HG03175 (cell line): Measurements from ENCODE around the gene LTBP2.

Source experiments
- ATAC-seq: cut with Tn5 transposase; IDR thresholded peaks from one replicate; pipeline ENCODE4 v1.9.1; 2021; ENCODE audit warnings: mild to moderate bottlenecking, moderate library complexity; ENCODE audit not compliant: unreplicated experiment

Gene LTBP2

DNA sequence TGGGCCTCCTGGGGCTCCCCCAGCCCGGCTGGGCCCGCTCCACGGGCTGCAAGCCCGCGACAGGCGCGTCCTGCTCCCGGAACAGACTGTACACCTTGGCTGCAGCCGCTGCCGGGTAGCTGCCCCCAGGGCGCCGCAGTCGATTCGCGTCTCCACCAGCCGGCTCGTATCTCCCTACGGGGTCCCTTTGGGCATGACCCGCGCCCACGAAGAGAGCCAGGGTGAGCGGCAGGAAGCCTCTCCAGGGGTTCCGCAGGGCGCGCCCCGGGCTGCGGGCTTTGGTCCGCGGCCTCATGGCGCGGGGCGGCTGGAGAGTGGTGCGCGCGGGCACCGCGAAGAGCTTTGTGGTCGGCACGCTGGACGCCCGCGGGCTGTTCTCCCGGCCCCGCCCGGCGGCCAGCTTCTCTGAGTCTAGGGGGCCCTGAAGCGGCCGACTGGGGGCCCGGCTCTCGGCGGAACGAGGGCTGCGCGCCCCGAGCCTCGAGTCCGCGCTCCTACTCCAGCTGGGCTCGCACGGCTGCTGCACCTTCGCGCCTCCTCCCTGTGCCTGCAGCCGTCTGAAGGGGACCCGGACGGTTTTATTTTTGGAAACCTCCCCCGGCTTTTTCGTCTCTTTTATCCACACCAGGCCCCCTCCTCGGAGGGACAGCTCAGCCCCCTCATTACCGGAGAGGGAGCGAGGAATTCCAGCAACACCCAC, at the start of gene LTBP2:
TSS of gene LTBP2 (minus strand) at position 588 of the 700 bp plus-strand sequence. CDS start at position 295, 293 bp downstream.
- no peak for ATAC-seq

DNA sequence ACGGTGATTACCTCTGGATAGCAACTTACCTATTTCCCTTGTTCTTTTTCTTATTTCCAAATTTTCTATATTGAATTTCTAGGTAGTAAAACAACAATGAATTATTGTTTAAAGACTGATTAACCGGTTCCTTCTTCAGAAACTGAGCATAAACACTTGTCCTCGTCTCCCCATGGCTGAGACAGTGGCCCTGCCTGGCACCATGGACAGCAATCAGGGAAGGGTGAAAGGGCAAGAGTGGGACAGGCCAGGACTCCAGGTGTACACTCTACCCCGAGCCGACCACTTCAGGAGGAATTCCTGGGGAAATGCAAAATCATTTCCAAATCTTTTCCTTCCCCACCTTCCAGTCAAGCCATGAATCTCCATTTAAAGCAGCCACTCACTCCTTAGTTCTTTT, 48.8 kb upstream of the LTBP2 start:
- ATAC-seq = no peak

GRCh38 chr14:74660167-74660566, 48.1 kb upstream of the LTBP2 start:
- no peak for ATAC-seq

- ATAC-seq = no peak
These were observed 46.6 kb upstream of the LTBP2 start for GRCh38 chr14:74658535-74659131.

DNA sequence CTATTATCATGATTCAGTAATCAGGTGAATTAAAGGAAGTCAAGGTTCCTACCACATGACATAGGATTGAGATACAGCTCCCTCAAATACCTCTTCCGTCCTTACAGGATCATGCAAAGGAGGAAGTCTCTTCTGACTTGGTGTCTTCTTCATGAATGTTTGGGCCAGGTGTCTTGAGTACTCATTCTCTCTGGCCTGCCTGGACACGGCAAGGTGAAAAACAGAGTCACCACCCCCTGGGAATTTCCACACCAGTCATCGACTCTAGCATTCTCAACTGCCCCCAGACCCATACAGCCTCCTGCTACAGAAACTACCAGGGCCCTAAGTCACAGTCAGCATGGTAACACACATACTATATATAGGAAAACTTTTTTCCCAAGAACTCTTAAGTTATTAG, 44.9 kb upstream of the LTBP2 start:
- ATAC-seq = no peak

- ATAC-seq = no peak
These were observed 43.8 kb upstream of the LTBP2 start for GRCh38 chr14:74655599-74656395.

DNA sequence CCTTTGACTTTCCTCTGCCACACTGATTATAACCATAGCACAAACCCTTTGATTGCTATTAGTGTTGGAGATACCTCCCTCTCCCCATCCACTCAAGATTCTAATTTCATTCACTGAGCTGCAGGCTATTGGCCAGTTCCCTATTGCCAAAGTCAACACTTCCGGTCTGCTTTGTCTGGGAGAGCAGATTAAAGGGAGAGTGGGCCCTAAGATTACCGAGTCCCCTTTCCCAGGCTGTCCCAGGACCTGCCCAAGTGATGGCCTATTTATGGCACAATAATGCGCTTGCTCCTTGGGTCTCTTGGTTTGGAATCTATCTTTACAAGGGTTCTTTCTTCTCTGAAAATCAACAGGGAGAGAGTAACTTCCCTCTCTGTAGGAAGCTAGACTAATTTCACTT, 42.9 kb upstream of the LTBP2 start:
- no peak for ATAC-seq

DNA sequence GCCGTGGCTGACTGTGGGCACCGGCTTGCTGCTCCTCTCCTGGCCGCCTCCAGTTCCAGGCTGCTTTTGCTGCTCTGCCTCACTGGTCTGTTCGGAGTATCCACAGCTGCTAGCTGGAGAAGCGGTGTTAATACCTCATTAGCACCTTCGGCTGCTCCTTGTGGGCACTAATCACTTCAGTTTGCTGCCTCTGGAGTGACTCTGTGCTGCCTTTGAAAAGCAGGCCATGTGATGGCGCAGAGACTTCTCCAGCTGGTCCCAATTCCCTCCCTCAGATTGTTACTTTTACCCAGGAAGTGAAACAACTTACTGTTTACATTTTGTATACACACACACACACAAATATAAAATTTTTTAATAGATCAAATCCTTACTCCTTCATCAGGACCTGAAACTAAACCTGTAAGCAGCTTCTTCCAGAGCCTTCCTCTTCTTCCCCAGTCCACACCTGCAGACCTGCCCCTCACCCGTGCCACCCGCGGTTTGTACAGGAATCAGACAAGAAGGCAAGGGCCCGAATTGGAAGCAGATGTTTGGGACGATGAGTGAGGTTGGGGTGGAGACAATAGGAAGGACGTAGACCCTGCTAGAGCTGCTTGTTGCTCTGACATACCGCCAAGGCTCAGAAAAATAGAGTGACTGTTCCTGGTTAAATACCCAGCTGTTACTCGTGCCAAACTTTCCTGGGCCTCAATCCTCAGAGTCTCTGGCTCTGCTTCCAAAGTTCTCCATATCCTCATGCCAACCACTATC, 41.5 kb upstream of the LTBP2 start:
- no peak for ATAC-seq

- ATAC-seq = no peak
These were observed 40.5 kb upstream of the LTBP2 start for GRCh38 chr14:74652541-74652940.

DNA sequence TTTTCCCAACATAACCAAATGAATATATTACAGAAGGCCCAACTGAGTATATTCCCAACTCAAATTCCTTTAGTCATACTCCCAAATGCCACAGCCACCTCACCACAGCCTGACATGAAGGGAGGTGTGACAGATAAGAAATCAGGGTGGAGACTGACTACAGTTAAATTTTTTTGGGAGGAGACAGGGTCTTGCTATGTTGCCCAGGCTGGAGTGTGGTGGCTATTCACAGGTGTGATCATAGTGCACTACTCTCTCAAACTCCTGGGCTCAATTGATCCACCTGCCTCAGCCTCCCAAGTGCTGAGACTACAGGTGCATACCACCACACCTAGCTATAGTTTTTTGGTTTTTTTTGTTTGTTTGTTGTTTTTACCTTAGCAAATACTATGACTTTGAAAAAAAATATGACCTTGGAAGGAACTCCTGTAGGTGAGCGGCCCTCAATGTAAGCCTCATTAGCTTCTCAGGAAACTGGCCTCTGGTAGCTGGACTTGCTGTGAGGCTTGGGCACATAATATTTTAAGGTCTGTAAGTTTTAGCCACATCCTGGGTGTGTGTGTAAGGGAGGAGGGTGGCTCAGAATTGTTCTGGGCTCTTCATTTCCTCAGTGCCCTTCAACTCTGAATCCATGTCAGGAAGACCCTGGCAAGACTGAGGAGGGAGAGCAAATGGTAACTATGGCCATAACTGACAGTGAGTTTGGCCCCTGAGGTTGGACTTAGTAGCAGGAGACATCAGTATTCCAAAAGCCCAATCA, 39.1 kb upstream of the LTBP2 start:
- ATAC-seq = no peak

DNA sequence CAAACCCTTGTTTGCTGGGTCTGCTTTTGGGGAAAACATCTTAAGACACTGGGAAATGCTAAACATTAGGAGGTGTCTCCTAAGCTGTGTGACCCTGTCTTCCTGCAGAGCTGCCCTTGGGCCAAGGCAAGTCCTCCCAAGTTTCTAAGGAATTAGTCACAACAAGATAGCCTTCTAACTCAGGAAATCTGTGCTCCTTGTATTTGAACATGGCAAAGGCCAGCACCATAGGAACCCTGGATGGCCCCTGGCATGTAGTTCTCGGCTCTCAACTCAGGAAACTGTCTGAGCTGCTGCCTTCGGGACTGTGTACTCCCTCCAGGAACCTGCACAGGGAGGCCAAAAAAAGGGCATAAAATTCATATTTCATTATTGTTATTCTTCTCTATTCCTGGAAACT, 37.6 kb upstream of the LTBP2 start:
- ATAC-seq = no peak

DNA sequence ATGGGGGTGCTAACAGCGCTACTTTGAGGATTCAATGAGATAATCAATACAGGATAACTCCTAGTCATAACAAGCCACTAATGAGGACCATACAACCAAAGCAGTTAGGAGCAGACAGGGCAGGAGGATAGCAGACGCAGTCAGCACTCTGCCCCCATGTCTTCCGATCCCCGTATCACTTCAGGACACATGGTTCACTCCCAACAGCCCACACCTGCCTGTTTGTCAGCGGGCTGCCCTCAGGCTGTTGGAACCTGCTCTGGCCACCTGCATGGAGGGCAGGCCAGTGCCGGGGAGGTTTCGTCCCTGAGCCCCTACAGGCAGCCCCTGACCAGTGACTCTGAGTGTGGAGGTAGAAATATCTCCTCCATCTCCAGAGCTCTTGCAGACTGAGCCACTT, 37.1 kb upstream of the LTBP2 start:
- no peak for ATAC-seq

DNA sequence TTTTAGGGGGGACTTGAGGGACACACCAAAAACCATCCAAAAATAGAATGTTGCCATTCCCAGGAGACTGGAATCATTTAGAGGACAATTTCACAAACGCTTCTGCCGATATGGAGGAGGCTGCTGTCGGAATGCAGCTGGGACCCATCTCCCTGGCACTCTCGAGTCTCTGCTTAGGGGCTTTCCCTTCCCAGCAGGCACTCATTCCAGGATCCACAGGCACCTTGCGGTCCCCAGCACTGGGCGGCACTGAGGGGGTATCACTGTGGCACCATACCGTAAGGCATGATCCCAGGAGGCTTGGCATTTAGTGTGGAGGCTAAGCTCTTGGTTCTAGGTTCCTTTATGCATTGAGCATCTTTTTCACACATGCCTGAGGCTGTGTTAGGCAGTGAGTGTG, 36.6 kb upstream of the LTBP2 start:
- ATAC-seq = no peak

DNA sequence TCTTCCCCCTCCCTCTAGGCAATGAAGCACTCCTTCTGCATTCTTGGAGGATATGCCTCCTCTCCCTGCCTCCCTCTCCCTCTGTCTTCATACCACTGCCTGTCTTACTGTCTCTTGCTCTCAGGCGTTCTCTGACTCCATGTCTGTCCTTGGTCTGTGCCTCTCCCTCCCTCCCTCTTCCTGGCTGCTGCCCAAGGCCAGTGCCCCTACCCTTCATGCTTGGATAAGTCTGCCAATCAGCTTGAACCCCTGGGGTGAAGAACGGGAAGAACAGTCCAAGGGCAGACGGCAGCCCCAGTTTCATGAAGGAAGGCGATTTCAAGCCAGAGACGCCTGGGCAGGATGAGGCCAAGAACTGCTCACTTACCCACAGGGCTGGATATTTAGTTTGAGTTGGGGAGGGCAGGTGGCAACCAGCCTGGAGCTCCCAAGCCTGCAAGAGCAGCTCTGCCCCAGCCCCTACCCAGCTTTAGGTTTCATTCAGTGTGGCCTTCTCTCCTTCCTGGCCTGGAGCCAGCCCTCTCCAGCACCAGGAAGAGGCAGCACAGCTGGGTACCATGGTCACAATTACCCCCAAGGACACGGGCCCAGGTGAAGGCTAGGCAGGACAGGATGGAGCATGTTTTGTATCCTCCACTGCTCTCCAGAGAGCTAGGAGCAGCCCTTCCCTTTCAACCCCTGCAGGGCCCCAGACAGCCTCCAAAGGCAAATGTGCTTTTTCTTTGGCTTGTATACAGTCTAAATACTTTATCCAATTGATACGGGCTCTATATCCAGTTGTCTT, 35.8 kb upstream of the LTBP2 start:
- no peak for ATAC-seq

DNA sequence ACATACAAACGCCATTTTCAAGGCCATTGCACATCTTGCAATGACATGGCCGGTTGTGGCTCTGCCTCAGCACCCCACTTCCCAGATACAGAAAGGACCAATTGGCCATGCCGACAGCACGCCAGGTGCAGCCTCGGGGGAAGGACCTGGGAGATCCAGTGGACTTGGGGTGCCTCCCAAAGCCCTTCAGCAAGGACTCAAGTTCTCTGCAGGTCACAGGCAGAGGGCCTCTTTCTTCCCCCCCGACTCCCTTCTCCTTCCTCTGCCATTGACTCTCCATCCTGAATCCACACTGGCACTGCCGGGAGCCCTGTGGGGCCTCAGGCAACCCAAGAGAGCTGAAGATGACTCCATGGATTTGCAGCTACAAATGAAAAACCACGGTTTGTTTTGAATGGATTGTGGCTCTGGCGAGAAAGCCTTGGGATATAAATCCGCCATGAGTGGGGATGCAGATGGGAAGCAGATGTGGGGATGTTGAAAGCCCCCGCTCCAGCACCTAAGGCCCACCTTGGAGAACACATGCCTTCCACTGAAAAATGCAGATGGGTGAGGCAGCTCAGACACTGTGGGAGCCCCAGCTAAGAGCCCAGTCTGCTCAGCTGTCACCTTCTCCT, 35.1 kb upstream of the LTBP2 start:
- no peak for ATAC-seq

GRCh38 chr14:74645756-74646470, 33.9 kb upstream of the LTBP2 start:
- ATAC-seq = no peak

DNA sequence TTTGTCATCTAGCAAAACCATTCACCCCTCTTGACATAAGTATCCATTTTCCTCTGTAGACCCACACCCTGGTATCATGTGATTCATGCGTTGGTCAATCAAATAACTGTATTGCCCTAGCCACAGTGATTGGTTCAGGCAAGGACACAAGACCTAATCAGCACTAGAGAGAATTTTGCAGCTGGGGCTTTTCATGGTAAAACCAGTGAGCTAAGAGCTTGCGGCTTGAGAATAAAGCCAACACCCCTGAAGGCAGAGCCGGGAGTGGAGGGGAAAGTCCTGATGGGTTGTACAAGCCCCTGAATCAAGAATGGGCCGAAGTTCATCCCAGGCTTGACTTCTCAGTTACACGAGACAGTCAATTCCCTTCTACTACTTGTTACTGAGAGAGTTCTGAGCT, 33.2 kb upstream of the LTBP2 start:
- no peak for ATAC-seq

DNA sequence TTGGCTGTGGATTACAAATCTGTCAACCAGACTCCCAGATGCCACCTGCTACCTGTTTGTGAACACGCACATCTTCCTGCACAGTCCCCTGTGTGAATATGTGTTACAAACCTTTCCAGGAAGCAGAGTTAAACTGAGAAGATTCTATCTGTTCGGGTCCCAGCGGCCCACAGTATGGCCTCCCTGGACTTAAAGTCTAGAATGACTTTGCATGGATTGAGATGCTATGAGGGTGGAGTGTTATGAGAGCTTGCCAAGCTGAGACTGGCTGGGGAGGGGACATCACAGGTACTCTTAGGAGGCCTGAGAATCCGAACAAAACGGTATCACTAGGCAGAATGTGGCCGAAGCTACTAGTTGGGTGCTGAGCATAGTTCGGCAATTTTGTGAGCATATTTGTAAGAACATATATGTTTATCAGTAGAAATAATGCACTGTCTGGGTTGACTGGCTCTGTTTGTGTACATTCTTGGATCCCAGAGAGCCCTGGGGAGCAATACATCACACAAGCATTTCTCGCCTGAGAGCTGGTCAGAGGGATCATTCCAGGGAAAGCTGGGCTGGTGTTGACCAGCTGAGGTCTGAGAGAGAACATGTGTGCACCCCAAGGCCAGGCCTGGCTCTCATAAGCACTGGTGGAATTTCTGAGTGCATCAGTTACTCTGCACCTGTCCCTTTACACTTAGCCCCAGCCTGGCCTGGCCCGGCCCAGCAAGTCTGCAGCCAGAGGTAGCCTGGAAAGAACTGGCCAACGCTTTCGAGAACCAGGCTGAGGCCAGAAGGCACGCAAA, 29.8 kb upstream of the LTBP2 start:
- no peak for ATAC-seq
